Heart right ventricle (tissue), 16 donors: ENCODE results near the gene PCK1. TPM values are rescaled to one million over a fixed set of nuclear protein-coding genes. Genes with fewer than 3 reads are reported as not detected.

Source experiments
- ATAC-seq, 8 donors: fragments of 200-7000 bp; cut with Tn5 transposase; one replicate each; pipeline ENCODE4 v1.9.1; 2020; ENCODE audit warnings: mild to moderate bottlenecking in 8 of 8, moderate library complexity in 8 of 8, moderate number of reproducible peaks in 1 of 8
- DNase-seq, 2 donors: peaks; one replicate each; pipeline ENCODE4 v3.0.0-alpha.2; 2020
- H3K27ac ChIP-seq, 10 donors: fragments of 200-600 bp; sonication (generic) in 2 of 10; one replicate each; pipeline versions ENCODE4 v1.5.0 to v1.8.0; 2020 to 2022; ENCODE audit warnings: mild to moderate bottlenecking in 3 of 10
- H3K27me3 ChIP-seq, 7 donors: fragments of 200-600 bp; one replicate each; pipeline ENCODE4 v1.8.0; 2021 to 2022; ENCODE audit warnings: mild to moderate bottlenecking in 2 of 7
- H3K36me3 ChIP-seq, 9 donors: fragments of 200-600 bp; sonication (generic) in 1 of 9; one replicate each; pipeline versions ENCODE4 v1.5.0 to v1.8.0; 2020 to 2022; ENCODE audit warnings: mild to moderate bottlenecking in 2 of 9
- H3K4me1 ChIP-seq, 9 donors: fragments of 200-600 bp; sonication (generic) in 1 of 9; one replicate each; pipeline versions ENCODE4 v1.5.0 to v1.8.0; 2020 to 2022; ENCODE audit warnings: mild to moderate bottlenecking in 4 of 9
- H3K4me3 ChIP-seq, 10 donors: fragments of 200-600 bp; sonication (generic) in 2 of 10; one replicate each; pipeline versions ENCODE4 v1.5.0 to v1.8.0; 2020 to 2022; ENCODE audit warnings: mild to moderate bottlenecking in 7 of 10, moderate library complexity in 2 of 10
- H3K9me3 ChIP-seq, 11 donors: fragments of 200-600 bp in 10 of 11; sonication (generic) in 2 of 11; one replicate each; pipeline versions ENCODE4 v1.5.0 to v1.8.0; 2013 to 2022; ENCODE audit warnings: mild to moderate bottlenecking in 2 of 11, control low read depth in 1 of 11, moderate library complexity in 1 of 11
- WGBS, 2 donors: extraction: QIAGEN DNeasy Blood & Tissue Kit; methylation state at CpG; one replicate each; pipeline ENCODE4 v1.1.7; 2013; ENCODE audit warnings: inconsistent platforms in 1 of 2; 5-methylcytosine and 5-hydroxymethylcytosine counted together
- intact Hi-C, 10 donors: fragments of 100-400 bp; cut with DNase I; formaldehyde crosslinking; loops; one replicate each; pipeline versions ENCODE4 v1.11.1 to v1.14.2; 2022
- polyA plus RNA-seq, 2 donors: library from polyadenylated mRNA; stranded (reverse); fragments of 200-250 nt; gene quantifications; one replicate each; pipeline ENCODE4 v1.2.3, GENCODE V29; 2013
- total RNA-seq, 10 donors: library from RNA; stranded (reverse); fragmentation: NEBNext Ultra II Directional in 3 of 10; extraction: Animal tissue kit (Norgen Biotek cat#: 25700) in 3 of 10; gene quantifications; one replicate each; pipeline versions ENCODE4 v1.2.1 to v1.2.4, GENCODE V29; 2021 to 2023
- TF ChIP-seq, protein P1 (sequence below), 9 donors: fragments of 200-600 bp; sonication (generic) in 2 of 9; IDR thresholded peaks; one replicate each; pipeline versions ENCODE4 v1.5.0 to v1.8.0; 2021 to 2022; ENCODE audit warnings: antibody characterized with exemption in 9 of 9, mild to moderate bottlenecking in 5 of 9, moderate library complexity in 1 of 9
- donor health status: Arrhythmogenic right ventricular cardiomyopathy.
- donor health status: ischemic (EF 13 %, LVEDD 7.1; RV severe dilation, severe dysfunction).
- donor health status: healthy with polysubstance abuse.
- donor health status: DM: no; HTN: yes; CAD: no.
- donor health status: DM: no; HTN: no; CAD: no.
- donor health status: ischemic (EF 25% LVEDD 6.9; RV normal size, moderate dysfunction).
- donor health status: ischemic (EF 25% LVEDD 5.7; RV mildly dilated, moderate dysfunction).
- donor health status: healthy.
- donor health status: DM: yes; HTN: yes; CAD: no.
- donor health status: Ischemic cardiomyopathy.
- donor health status: ischemic (EF 35%, LVEDD 5.7; RV mildly dilated, moderate dysfunction).
- donor health status: nonischemic (EF 11% LVEDD 7.7; RV severe dilation, severe dysfunction).
- donor health status: DM: yes; HTN: yes; CAD: no.
- donor health status: PGD.
- donor health status: ischemic (EF 29% LVEDD 5.4; RV normal size, mild dysfunction).
- donor health status: nonischemic (EF 23%, LVEDD 6.1; RV moderate dilation, normal function).

The PCK1 gene
- total and polyA plus RNA-seq, 12 donors, result 0.15 to 8.5 (median 0.72) TPM; not detected in 2

DNA sequence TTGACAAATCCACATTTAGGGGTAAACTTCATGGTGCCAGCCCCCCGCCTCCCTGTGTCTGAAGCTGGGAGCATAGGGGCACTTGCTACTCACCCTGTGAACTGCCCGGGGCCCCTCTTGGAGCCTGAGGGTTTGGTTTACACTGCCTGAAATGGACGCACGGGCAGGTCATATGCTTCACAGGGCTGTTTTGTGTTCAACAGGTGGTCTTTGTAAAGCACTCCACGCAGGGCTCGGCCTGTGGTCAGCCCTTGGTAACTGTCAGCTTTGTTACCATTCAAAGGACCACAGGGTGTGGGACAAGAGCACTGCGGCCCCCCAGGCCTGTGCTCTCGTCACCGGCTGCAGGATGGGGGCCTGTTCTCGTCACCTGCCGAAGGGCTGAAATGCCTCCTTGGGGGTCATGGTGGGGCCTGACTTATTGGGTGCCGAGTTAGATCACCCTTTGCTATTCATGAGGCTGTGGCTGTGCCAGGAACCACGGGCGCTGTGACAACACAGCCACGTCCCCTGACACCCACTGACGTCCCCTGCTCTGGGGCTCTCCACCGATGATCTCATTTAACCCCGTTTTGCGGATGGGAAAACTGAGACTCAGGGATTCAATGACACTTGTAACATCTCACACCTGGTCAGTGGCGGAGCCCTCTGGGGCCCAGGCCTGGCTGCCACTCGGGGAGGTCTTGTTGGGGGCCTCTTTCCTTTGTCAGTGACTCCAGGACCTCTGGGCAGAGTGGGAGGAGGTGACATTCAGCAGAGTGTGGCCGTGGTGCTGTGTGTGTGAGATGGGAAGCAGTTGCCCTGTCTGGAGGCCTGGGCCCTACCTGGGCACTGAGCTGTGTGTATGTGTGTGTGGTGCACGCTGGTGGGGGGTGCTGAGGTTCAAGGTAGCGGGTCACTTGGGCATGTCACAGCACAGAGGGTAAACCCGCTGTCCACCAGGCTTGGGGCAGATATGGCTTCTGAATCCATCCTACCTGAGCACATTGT is 34.4 kb downstream of the PCK1 start:
- Histone ChIP-seq H3K36me3 (no peaks in the 10 kb centered on the region), H3K4me3 (no peak overlapping the region), H3K4me1 (peaks cover 0 to 14% (median 7%) of the 10 kb centered on the region in 9 donors), H3K27me3 (peaks cover 0 to 22% (median 4%) of the 10 kb centered on the region in 7 donors), H3K27ac (no peak overlapping the region), H3K9me3 (no peaks in the 10 kb centered on the region)
- TF ChIP-seq, protein P1, sequence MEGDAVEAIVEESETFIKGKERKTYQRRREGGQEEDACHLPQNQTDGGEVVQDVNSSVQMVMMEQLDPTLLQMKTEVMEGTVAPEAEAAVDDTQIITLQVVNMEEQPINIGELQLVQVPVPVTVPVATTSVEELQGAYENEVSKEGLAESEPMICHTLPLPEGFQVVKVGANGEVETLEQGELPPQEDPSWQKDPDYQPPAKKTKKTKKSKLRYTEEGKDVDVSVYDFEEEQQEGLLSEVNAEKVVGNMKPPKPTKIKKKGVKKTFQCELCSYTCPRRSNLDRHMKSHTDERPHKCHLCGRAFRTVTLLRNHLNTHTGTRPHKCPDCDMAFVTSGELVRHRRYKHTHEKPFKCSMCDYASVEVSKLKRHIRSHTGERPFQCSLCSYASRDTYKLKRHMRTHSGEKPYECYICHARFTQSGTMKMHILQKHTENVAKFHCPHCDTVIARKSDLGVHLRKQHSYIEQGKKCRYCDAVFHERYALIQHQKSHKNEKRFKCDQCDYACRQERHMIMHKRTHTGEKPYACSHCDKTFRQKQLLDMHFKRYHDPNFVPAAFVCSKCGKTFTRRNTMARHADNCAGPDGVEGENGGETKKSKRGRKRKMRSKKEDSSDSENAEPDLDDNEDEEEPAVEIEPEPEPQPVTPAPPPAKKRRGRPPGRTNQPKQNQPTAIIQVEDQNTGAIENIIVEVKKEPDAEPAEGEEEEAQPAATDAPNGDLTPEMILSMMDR (IDR thresholded peaks at IDR 0.05), result no peak
- intact Hi-C loops, result loop anchor here in 9 of 10 donors (2.0 to 10.0 kb wide), 7 partner anchors 57 to 617 kb away; no protein-coding TSS in a partner anchor
- no peak for ATAC-seq
- no peak for DNase-seq
- WGBS, 2 donors, result 88 to 91% methylated on average over 25 of the region's 25 CpGs

GRCh38 chr20:57596358-57596757 is 35.4 kb downstream of the PCK1 start:
- intact Hi-C loops, result loop anchor here in 9 of 10 donors (2.0 to 10.0 kb wide), 6 partner anchors 56 to 616 kb away; no protein-coding TSS in a partner anchor
- 65 to 71% methylated on average over 11 of the region's 11 CpGs for WGBS, 2 donors
- no peak overlapping the region for H3K27ac ChIP-seq
- H3K9me3 ChIP-seq, result no peaks in the 10 kb centered on the region
- ATAC-seq, result no peak
- no peak overlapping the region for H3K4me3 ChIP-seq
- H3K27me3 ChIP-seq, result peaks cover 0 to 28% (median 4%) of the 10 kb centered on the region in 7 donors
- H3K4me1 ChIP-seq, result peaks cover 0 to 14% (median 7%) of the 10 kb centered on the region in 9 donors
- H3K36me3 ChIP-seq, result no peaks in the 10 kb centered on the region
- peak in 1 of 2 donors; percentile 2 for DNase-seq
- TF ChIP-seq, protein P1 (IDR thresholded peaks at IDR 0.05), result no peak

GRCh38 chr20:57596998-57597939 is 36.4 kb downstream of the PCK1 start:
- H3K27me3 ChIP-seq, result peaks cover 0 to 28% (median 4%) of the 10 kb centered on the region in 7 donors
- intact Hi-C loops, result loop anchor here (1.0 to 10.0 kb wide), 10 partner anchors 55 to 615 kb away; no protein-coding TSS in a partner anchor
- DNase-seq, result peak; percentile 60 to 76
- peaks cover 0 to 14% (median 7%) of the 10 kb centered on the region in 9 donors for H3K4me1 ChIP-seq
- ATAC-seq, result peak; percentile 81 to 92 (median 84)
- no peaks in the 10 kb centered on the region for H3K36me3 ChIP-seq
- no peaks in the 10 kb centered on the region for H3K9me3 ChIP-seq
- peak overlapping the region in 4 of 10 donors; percentile 8 to 34 (median 26) for H3K4me3 ChIP-seq
- TF ChIP-seq, protein P1 (IDR thresholded peaks at IDR 0.05), result peak; percentile 91 to 98 (median 96)
- no peak overlapping the region for H3K27ac ChIP-seq
- 20 to 21% methylated on average over 38 to 39 of the region's 39 CpGs for WGBS, 2 donors
